Left lung (tissue), 10 donors: ENCODE measurements around the gene PLIN1. TPM values are rescaled to one million over a fixed set of nuclear protein-coding genes. Genes with fewer than 3 reads are reported as not detected.
"Not testable (repeated sequence)": the region's sequence is repeated elsewhere in the genome, so short reads cannot be mapped to it uniquely, and the experiment has no call there.

ENCODE experiments used
- ATAC-seq: fragments of 200-7000 bp; cut with Tn5 transposase; one replicate; pipeline ENCODE4 v1.9.1; 2020; ENCODE audit warnings: moderate library complexity
- DNase-seq, 4 donors: peaks; one replicate each; pipeline ENCODE4 v3.0.0-alpha.2; 2013 to 2020
- H3K27ac ChIP-seq, 2 donors: fragments of 200-600 bp; sonication (generic) in 1 of 2; one replicate each; pipeline versions ENCODE4 v1.5.0 to v1.8.0; 2020 to 2021
- H3K27me3 ChIP-seq, 2 donors: fragments of 200-600 bp; sonication (generic) in 1 of 2; one replicate each; pipeline versions ENCODE4 v1.5.0 to v1.8.0; 2020 to 2021
- H3K36me3 ChIP-seq, 2 donors: fragments of 200-600 bp; sonication (generic) in 1 of 2; one replicate each; pipeline versions ENCODE4 v1.5.0 to v1.8.0; 2020 to 2021
- H3K4me1 ChIP-seq, 2 donors: fragments of 200-600 bp; one replicate each; pipeline ENCODE4 v1.8.0; 2021
- H3K4me3 ChIP-seq, 2 donors: fragments of 200-600 bp; sonication (generic) in 1 of 2; one replicate each; pipeline versions ENCODE4 v1.5.0 to v1.8.0; 2020 to 2021; ENCODE audit warnings: mild to moderate bottlenecking in 1 of 2
- H3K9me3 ChIP-seq, 2 donors: fragments of 200-600 bp; sonication (generic) in 1 of 2; one replicate each; pipeline versions ENCODE4 v1.5.0 to v1.8.0; 2020 to 2021
- CTCF ChIP-seq, 2 donors: fragments of 200-600 bp; sonication (generic) in 1 of 2; IDR thresholded peaks; one replicate each; pipeline versions ENCODE4 v1.5.0 to v1.8.0; 2021; ENCODE audit warnings: antibody characterized with exemption in 2 of 2
- intact Hi-C, 2 donors: fragments of 100-400 bp; cut with DNase I; formaldehyde crosslinking; loops; one replicate each; pipeline versions ENCODE4 v1.11.2 to v1.14.2; 2022
- polyA plus RNA-seq, 6 donors: library from polyadenylated mRNA; unstranded; fragments of 120-200 nt; gene quantifications; one replicate each; pipeline ENCODE4 v1.2.1, GENCODE V29; 2013; ENCODE audit not compliant: insufficient read length in 6 of 6
- total RNA-seq, 2 donors: library from RNA; stranded (reverse); fragmentation: NEBNext Ultra II Directional; extraction: Animal tissue kit (Norgen Biotek cat#: 25700); gene quantifications; one replicate each; pipeline ENCODE4 v1.2.1, GENCODE V29; 2021
- donor health status: DM: no; HTN: yes; CAD: no.
- donor health status: DM: no; HTN: no; CAD: no.

Gene PLIN1
- total and polyA plus RNA-seq, 8 donors = 0.37 to 1.7 (median 0.88) TPM

DNA sequence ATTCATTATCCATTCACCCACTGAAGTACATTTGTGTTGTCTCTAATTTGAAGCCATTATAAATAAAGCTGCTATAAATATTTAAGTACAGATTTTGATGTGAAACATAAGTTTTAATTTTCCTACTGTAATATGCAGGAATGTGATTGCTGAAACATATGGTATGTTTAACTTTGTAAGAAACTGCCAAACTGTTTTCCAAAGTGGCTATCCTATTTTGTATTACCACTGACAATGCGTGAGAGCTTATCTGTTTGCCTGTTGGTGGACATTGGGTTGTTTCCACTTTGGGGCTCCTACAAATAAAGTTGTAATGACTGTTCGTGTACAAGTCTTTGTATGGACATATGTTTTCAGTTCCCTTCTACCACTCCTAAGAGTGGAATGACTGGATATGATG is 13.9 kb upstream of the PLIN1 start:
- Histone ChIP-seq H3K27ac (no peak overlapping the region), H3K4me3 (no peak overlapping the region), H3K36me3 (no peaks in the 10 kb centered on the region), H3K9me3 (no peaks in the 10 kb centered on the region), H3K4me1 (peaks cover 0 to 10% of the 10 kb centered on the region in 2 donors), H3K27me3 (no peaks in the 10 kb centered on the region)
- intact Hi-C loops = no loop called here
- no peak for TF ChIP-seq CTCF (IDR thresholded peaks at IDR 0.05)
- peak in 1 of 4 donors; percentile 21 for DNase-seq
- ATAC-seq = no peak

DNA sequence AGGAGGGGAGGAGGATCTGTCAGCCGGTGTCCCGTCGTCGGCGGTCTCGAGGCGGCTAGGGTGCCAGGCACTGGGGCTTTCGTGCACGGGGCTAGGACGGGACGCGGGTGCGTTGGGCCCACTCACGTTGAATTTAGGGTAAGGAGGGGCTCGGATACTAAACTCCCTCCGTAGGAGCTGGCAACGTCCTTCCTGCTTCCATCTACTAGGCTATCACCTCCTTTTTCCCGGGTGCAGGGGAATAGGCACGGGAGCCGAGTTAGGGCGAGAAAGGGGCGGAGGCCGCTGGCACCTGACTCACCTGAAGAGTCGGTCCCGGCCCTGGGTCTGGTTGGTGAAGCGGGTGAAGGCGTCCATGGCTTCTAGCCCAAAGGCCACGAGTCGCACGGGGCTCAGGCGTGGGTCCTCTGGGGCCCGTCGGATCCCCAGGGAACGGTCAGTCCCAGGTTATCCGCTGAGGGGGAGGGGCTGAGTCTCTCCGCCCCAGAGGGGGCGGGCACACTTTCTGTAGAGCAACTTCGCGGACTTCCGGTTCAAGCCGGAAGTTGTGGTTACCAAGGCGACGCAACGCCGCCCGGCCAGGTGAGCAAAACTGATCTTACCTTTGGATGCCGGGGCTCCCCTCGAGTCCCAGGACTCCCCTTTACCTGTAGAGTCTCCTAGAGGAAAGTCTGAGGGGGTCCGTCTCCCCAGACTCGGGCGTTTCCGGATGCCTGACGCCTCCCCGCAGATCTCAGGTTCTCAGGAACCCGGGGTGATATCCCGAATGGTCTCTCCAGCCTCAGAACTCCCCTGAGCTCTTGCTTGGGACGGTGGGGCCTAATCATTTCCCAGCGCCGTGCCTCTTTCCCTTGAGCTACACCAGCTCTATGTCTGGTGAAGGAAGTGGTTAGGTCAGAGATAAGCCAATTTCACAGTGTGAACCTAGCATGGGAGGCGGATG is 11.4 kb upstream of the PLIN1 start, which contains the start of the genes PEX11A and WDR93:
Gene PEX11A, minus strand, starts transcription at position 479 of the 943 bp plus-strand sequence. Its CDS starts 122 bp downstream, at position 357.
Gene WDR93, plus strand, starts transcription at position 536 of the 943 bp plus-strand sequence. CDS start 10,936 bp downstream, outside the sequence.
- ATAC-seq (peak; percentile 99), DNase-seq (peak; percentile 78 to 91 (median 88))
- Histone ChIP-seq H3K36me3 (no peaks in the 10 kb centered on the region), H3K4me3 (peak within 1 kb of the TSS; percentile 78 to 80), H3K9me3 (no peaks in the 10 kb centered on the region), H3K27ac (peak within 1 kb of the TSS in 1 of 2 donors; percentile 14), H3K4me1 (peaks cover 0 to 10% of the 10 kb centered on the region in 2 donors), H3K27me3 (no peaks in the 10 kb centered on the region)
- intact Hi-C loops = no loop called here
- no peak for TF ChIP-seq CTCF (IDR thresholded peaks at IDR 0.05)

GRCh38 chr15:89689930-89690275 is 10.7 kb upstream of the PLIN1 start:
- intact Hi-C loops, H3K36me3 ChIP-seq, H3K27me3 ChIP-seq, H3K9me3 ChIP-seq, H3K4me1 ChIP-seq, DNase-seq: not testable (repeated sequence)
- peak; percentile 5 for ATAC-seq
- peak overlapping the region; percentile 78 to 80 for H3K4me3 ChIP-seq
- peak overlapping the region in 1 of 2 donors; percentile 14 for H3K27ac ChIP-seq

- no peak for DNase-seq
- intact Hi-C loops = no loop called here
- Histone ChIP-seq H3K36me3 (no peaks in the 10 kb centered on the region), H3K27me3 (no peaks in the 10 kb centered on the region), H3K4me1 (peaks cover 0 to 10% of the 10 kb centered on the region in 2 donors), H3K9me3 (no peaks in the 10 kb centered on the region), H3K4me3 (no peak overlapping the region), H3K27ac (no peak overlapping the region)
- no peak for TF ChIP-seq CTCF (IDR thresholded peaks at IDR 0.05)
- ATAC-seq = no peak
Observed at GRCh38 chr15:89686522-89686921, 7.4 kb upstream of the PLIN1 start.

GRCh38 chr15:89685995-89686394 is 6.8 kb upstream of the PLIN1 start:
- Histone ChIP-seq H3K36me3 (no peaks in the 10 kb centered on the region), H3K9me3 (no peaks in the 10 kb centered on the region), H3K27ac (no peak overlapping the region), H3K27me3 (no peaks in the 10 kb centered on the region), H3K4me3 (no peak overlapping the region), H3K4me1 (peaks cover 0 to 7% of the 10 kb centered on the region in 2 donors)
- DNase-seq (no peak), ATAC-seq (no peak)
- intact Hi-C loops = no loop called here
- no peak for TF ChIP-seq CTCF (IDR thresholded peaks at IDR 0.05)
